NB4 (cell line): ENCODE data around the gene CDX2.
A peak's percentile ranks its signal among the peaks of the same experiment; 100 is the strongest.

Experiments used
- MYC ChIP-seq: IDR thresholded peaks from 2 replicates; pipeline ENCODE4 v1.6.1; 2011; ENCODE audit warnings: low read depth, low read length
- POLR2A ChIP-seq: IDR thresholded peaks from 2 replicates; pipeline ENCODE4 v1.6.1; 2011; ENCODE audit warnings: mild to moderate bottlenecking; ENCODE audit not compliant: insufficient read length; ENCODE audit errors: extremely low read depth
- TF ChIP-seq, protein P1 (sequence below): IDR thresholded peaks from 2 replicates; pipeline ENCODE4 v1.6.1; 2011; ENCODE audit warnings: low read depth, low read length
- TF ChIP-seq, protein P2 (sequence below): IDR thresholded peaks from one replicate; pipeline ENCODE4 v1.5.1; 2012; ENCODE audit warnings: low read depth, low read length

- TF ChIP-seq POLR2A = no peak
- TF ChIP-seq, protein P1, sequence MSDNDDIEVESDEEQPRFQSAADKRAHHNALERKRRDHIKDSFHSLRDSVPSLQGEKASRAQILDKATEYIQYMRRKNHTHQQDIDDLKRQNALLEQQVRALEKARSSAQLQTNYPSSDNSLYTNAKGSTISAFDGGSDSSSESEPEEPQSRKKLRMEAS = peak; percentile 61
- TF ChIP-seq, protein P2, sequence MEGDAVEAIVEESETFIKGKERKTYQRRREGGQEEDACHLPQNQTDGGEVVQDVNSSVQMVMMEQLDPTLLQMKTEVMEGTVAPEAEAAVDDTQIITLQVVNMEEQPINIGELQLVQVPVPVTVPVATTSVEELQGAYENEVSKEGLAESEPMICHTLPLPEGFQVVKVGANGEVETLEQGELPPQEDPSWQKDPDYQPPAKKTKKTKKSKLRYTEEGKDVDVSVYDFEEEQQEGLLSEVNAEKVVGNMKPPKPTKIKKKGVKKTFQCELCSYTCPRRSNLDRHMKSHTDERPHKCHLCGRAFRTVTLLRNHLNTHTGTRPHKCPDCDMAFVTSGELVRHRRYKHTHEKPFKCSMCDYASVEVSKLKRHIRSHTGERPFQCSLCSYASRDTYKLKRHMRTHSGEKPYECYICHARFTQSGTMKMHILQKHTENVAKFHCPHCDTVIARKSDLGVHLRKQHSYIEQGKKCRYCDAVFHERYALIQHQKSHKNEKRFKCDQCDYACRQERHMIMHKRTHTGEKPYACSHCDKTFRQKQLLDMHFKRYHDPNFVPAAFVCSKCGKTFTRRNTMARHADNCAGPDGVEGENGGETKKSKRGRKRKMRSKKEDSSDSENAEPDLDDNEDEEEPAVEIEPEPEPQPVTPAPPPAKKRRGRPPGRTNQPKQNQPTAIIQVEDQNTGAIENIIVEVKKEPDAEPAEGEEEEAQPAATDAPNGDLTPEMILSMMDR = no peak
- peak; percentile 78 for TF ChIP-seq MYC
These were observed 16.0 kb downstream of the CDX2 start for GRCh38 chr13:27952876-27953675.
